Measurements from ENCODE around the gene CTRL. TPM values are rescaled to one million over a fixed set of nuclear protein-coding genes. Genes with fewer than 3 reads are reported as not detected.

Gene CTRL
- total and polyA plus RNA-seq, 2 donors (not counting 3 experiments of a cell fraction or from before 2014, with no cell fraction given): 1.0 to 1.1 TPM

GRCh38 chr16:67966549-67967182 is 35.0 kb upstream of the CTRL start:
- no peaks in the 10 kb centered on the region for H3K9me1 ChIP-seq (replicated peaks; ENCODE audit: control insufficient read depth, extremely low read depth, insufficient read depth, low read length)
- intact Hi-C loops (cut with micrococcal nuclease) (no loop called here), dilution Hi-C loops (cut with MboI; ENCODE audit: extremely low pct_ligation_motif_present, low sequenced_read_pairs) (no loop called here)
- no peak overlapping the region for H2AFZ ChIP-seq (ENCODE audit: low read depth, low read length)
- peak overlapping the region in 2 of 3 experiments; percentile 96 to 97 for H3K4me3 ChIP-seq (replicated peaks in 1 of 3; ENCODE audit: insufficient read depth in 1 of 3, low read depth in 1 of 3, low read length in 3 of 3)
- H3K79me2 ChIP-seq (ENCODE audit: control insufficient read depth, insufficient read depth, low read length): peaks cover 52% of the 10 kb centered on the region
- POLR2A ChIA-PET: interaction anchor here (0.6 to 1.1 kb wide), 3 partner anchors 31 to 487 kb away, joined by 3 to 5 read pairs (median 4); no protein-coding TSS in a partner anchor
- peaks cover 2 to 10% of the 10 kb centered on the region in 2 experiments for H3K36me3 ChIP-seq (ENCODE audit: control insufficient read depth in 2 of 2, extremely low read depth in 1 of 2, insufficient read depth in 2 of 2, low read length in 2 of 2)
- no peaks in the 10 kb centered on the region for H3K27me3 ChIP-seq (ENCODE audit: control insufficient read depth in 2 of 2, insufficient read depth in 2 of 2, low read length in 2 of 2)
- DNase-seq (ENCODE audit: low read depth, low spot score) (peak; percentile 29), FAIRE-seq (peak; percentile 80)
- TF ChIP-seq FOS (IDR thresholded peaks at IDR 0.05; ENCODE audit: borderline replicate concordance, insufficient read depth, low read length) (no peak), EZH2 (IDR thresholded peaks at IDR 0.05; ENCODE audit: borderline replicate concordance, low read depth, low read length, severe bottlenecking) (no peak), JUN (IDR thresholded peaks at IDR 0.05; ENCODE audit: borderline replicate concordance, insufficient read depth, insufficient read length, low read depth) (no peak), MAX (IDR thresholded peaks at IDR 0.05; ENCODE audit: insufficient read depth, insufficient read length) (no peak), MYC (IDR thresholded peaks at IDR 0.05; ENCODE audit: low read depth, low read length) (no peak), POLR2AphosphoS5 (IDR thresholded peaks at IDR 0.05; ENCODE audit: insufficient read depth, low read depth, low read length) (no peak), CTCF (IDR thresholded peaks at IDR 0.05; ENCODE audit: extremely low read depth in 1 of 2, insufficient read depth in 1 of 2, low read depth in 1 of 2, low read length in 2 of 2) (no peak), POLR2A (IDR thresholded peaks at IDR 0.05; ENCODE audit: low read depth, low read length) (no peak)
- H3K4me1 ChIP-seq (ENCODE audit: control insufficient read depth, extremely low read depth, insufficient read depth, low read length): peaks cover 22% of the 10 kb centered on the region
- peak overlapping the region; percentile 77 for H3K4me2 ChIP-seq (ENCODE audit: insufficient read depth, low read length)
- no TSS peak for BruUV-seq (replicated peaks)
- no peaks in the 10 kb centered on the region for H3K9me3 ChIP-seq (replicated peaks; ENCODE audit: control insufficient read depth, insufficient read depth, low read length)
- H3K27ac ChIP-seq (ENCODE audit: insufficient read depth, low read depth, low read length): peak overlapping the region; percentile 10
- H4K20me1 ChIP-seq (replicated peaks; ENCODE audit: control insufficient read depth, extremely low read depth, insufficient read depth, low read length): no peaks in the 10 kb centered on the region
- CTCF ChIA-PET: interaction anchor here (1.0 to 2.2 kb wide), 5 partner anchors 24 to 74 kb away, joined by 3 to 13 read pairs (median 5); partner anchors contain the start of gene PSMB10
- peak overlapping the region; percentile 2 for H3K9ac ChIP-seq (replicated peaks; ENCODE audit: extremely low read depth, insufficient read depth, low read length)

Data from endothelial cell of umbilical vein (primary cell).